Measurements from ENCODE around the gene CCDC172.

GRCh38 chr10:116352125-116352524 lies 27.9 kb downstream of the CCDC172 start:
- TF ChIP-seq POLR2A (IDR thresholded peaks at IDR 0.05; ENCODE audit: low read depth, low read length) (no peak), CTCF (conservative IDR thresholded peaks at IDR 0.05; ENCODE audit: low read depth, low read length) (no peak), SMC3 (IDR thresholded peaks at IDR 0.05; ENCODE audit: low read depth, low read length) (no peak), MAFK (IDR thresholded peaks at IDR 0.05; ENCODE audit: low read depth, low read length) (no peak), RAD21 (IDR thresholded peaks at IDR 0.05; ENCODE audit: low read length) (no peak), RFX5 (IDR thresholded peaks at IDR 0.05; ENCODE audit: low read depth, low read length) (no peak), MAZ (IDR thresholded peaks at IDR 0.05; ENCODE audit: borderline replicate concordance, low read depth, low read length) (no peak), CEBPB (IDR thresholded peaks at IDR 0.05; ENCODE audit: low read depth, low read length) (no peak), FOS (IDR thresholded peaks at IDR 0.05; ENCODE audit: low read depth, low read length) (no peak)

All from IMR-90 (cell line).